ENCODE results near the gene NHS. TPM values are rescaled to one million over a fixed set of nuclear protein-coding genes. Genes with fewer than 3 reads are reported as not detected.
A peak's percentile ranks its signal among the peaks of the same experiment; 100 is the strongest.

NHS gene
- total RNA-seq, 1 experiment from 2014 or later, result 6.2 TPM

DNA sequence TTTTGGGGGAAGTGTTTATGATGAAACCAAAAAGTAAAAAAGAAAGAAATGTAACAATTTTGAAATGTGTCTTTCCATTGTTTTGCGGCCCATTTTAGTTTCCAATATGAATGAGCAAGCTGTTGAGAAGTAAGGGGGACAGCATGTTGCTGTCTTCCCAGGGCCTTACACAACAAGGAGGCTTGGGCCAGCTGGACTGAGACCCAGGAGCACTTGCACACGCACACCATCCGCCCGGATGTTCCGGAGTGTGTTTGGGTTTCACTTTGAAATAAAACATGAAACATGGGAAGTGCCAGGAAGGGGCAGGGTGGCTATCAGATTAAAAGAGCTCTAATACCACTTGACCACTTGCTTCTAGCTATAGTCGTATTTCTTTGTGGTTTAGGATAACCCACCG, 144.4 kb downstream of the NHS start:
- H3K27ac Mint-ChIP-seq (ENCODE audit: low read depth, unreplicated experiment), result no peak overlapping the region
- TF ChIP-seq, protein P1, sequence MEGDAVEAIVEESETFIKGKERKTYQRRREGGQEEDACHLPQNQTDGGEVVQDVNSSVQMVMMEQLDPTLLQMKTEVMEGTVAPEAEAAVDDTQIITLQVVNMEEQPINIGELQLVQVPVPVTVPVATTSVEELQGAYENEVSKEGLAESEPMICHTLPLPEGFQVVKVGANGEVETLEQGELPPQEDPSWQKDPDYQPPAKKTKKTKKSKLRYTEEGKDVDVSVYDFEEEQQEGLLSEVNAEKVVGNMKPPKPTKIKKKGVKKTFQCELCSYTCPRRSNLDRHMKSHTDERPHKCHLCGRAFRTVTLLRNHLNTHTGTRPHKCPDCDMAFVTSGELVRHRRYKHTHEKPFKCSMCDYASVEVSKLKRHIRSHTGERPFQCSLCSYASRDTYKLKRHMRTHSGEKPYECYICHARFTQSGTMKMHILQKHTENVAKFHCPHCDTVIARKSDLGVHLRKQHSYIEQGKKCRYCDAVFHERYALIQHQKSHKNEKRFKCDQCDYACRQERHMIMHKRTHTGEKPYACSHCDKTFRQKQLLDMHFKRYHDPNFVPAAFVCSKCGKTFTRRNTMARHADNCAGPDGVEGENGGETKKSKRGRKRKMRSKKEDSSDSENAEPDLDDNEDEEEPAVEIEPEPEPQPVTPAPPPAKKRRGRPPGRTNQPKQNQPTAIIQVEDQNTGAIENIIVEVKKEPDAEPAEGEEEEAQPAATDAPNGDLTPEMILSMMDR (IDR thresholded peaks at IDR 0.05; ENCODE audit: unreplicated experiment), result no peak
- ChIA-PET CTCF (no interaction called here), POLR2A (interaction anchor here (1.3 kb wide), 1 partner anchor 10 kb away, joined by 3 read pairs; no protein-coding TSS in a partner anchor)
- BruUV-seq (replicated peaks), result no TSS peak
- no peak for DNase-seq (ENCODE audit: unreplicated experiment)
- H3K4me3 Mint-ChIP-seq (ENCODE audit: unreplicated experiment), result no peak overlapping the region
- H3K4me1 Mint-ChIP-seq (ENCODE audit: insufficient read depth, unreplicated experiment), result no peaks in the 10 kb centered on the region
- intact Hi-C loops (cut with micrococcal nuclease), result no loop called here
- no peaks in the 10 kb centered on the region for H3K36me3 Mint-ChIP-seq (ENCODE audit: insufficient read depth, unreplicated experiment)
- no peaks in the 10 kb centered on the region for H3K9me3 Mint-ChIP-seq (ENCODE audit: unreplicated experiment)
- H3K27me3 Mint-ChIP-seq (ENCODE audit: insufficient read depth, unreplicated experiment), result peaks cover 11% of the 10 kb centered on the region

DNA sequence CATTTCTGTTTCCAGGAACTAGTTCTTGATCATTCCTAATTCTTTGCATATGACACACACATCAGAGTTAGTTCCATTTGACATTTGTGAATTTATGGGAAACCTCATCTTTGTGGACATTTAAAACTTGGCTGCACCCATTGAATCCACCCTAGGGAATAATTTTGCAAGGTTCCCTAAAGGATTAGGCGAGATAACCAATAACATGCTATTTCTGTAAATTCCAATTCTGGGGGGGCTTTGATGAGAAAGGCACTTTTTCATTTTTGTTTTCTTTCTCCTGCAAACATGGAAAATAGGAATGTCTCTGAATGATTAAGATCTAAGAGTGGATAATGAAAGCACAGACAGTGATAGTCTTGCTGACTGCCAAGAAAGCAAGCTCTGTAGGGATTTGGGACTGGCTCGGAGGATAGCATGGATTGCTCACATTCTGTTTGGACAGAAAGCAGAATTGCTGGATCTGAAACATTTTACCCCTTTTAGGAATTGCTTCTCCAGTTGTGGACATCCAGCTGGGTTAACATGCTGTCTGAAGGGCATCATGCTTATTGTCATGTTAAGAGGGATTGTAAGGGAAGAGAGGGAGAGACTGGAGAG, 145.1 kb downstream of the NHS start:
- no peaks in the 10 kb centered on the region for H3K9me3 Mint-ChIP-seq (ENCODE audit: unreplicated experiment)
- CTCF ChIA-PET, result no interaction called here
- H3K36me3 Mint-ChIP-seq (ENCODE audit: insufficient read depth, unreplicated experiment), result no peaks in the 10 kb centered on the region
- no TSS peak for BruUV-seq (replicated peaks)
- intact Hi-C loops (cut with micrococcal nuclease), result no loop called here
- POLR2A ChIA-PET, result no interaction called here
- no peak overlapping the region for H3K4me3 Mint-ChIP-seq (ENCODE audit: unreplicated experiment)
- H3K4me1 Mint-ChIP-seq (ENCODE audit: insufficient read depth, unreplicated experiment), result no peaks in the 10 kb centered on the region
- no peak overlapping the region for H3K27ac Mint-ChIP-seq (ENCODE audit: low read depth, unreplicated experiment)
- TF ChIP-seq, protein P1 (IDR thresholded peaks at IDR 0.05; ENCODE audit: unreplicated experiment), result no peak
- DNase-seq (ENCODE audit: unreplicated experiment), result no peak
- H3K27me3 Mint-ChIP-seq (ENCODE audit: insufficient read depth, unreplicated experiment), result peaks cover 11% of the 10 kb centered on the region

DNA sequence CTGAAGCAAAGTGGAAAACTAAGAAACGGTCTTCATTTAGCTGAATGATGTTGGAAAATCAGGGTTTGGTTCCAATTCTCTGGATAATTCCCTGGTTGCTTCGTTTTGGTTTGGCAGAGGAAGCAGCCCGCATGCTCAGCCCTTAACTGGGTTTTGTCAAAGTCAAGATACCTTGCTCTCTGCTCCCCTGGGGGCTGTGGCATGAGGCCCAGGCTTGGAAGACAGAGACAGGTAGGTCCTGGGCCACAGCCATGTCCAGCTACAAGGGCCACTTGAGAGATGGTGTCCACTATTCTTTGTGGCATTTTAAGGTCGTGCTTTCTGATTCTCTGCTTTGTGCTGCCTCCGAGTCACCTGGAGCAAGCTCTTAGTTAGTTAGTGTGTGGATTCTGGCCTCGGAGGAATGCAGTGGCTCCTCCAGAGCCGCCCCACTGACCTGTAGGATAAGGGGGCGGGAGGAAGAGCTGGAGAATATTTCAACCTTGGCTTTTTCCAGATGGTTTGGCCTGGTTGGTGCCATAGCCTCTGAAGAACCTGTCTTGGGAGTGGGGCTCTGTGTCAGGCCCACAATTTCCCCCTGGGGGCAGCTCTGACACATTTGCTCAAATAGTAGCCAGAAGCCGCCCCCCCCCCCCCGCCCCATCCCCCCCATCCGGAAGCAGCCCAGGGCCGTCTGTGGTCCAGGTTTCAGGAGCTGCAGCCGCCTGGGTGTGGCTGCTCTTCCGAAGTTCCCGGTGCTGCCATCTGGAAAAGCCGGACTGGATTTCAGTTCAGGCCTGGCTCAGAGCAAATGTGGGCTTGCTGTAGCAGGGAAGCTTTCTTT, 147.1 kb downstream of the NHS start:
- BruUV-seq (replicated peaks), result no TSS peak
- no peak overlapping the region for H3K27ac Mint-ChIP-seq (ENCODE audit: low read depth, unreplicated experiment)
- no peak overlapping the region for H3K4me3 Mint-ChIP-seq (ENCODE audit: unreplicated experiment)
- TF ChIP-seq, protein P1 (IDR thresholded peaks at IDR 0.05; ENCODE audit: unreplicated experiment), result no peak
- intact Hi-C loops (cut with micrococcal nuclease), result loop anchor here (1.0 kb wide), 1 partner anchor 147 kb away; the partner anchor contains the start of gene NHS
- peak; percentile 56 for DNase-seq (ENCODE audit: unreplicated experiment)
- H3K9me3 Mint-ChIP-seq (ENCODE audit: unreplicated experiment), result no peaks in the 10 kb centered on the region
- H3K27me3 Mint-ChIP-seq (ENCODE audit: insufficient read depth, unreplicated experiment), result peaks cover 23% of the 10 kb centered on the region
- ChIA-PET POLR2A (no interaction called here), CTCF (interaction anchor here (1.4 kb wide), 1 partner anchor 13 kb away, joined by 4 read pairs; no protein-coding TSS in a partner anchor)
- no peaks in the 10 kb centered on the region for H3K36me3 Mint-ChIP-seq (ENCODE audit: insufficient read depth, unreplicated experiment)
- no peaks in the 10 kb centered on the region for H3K4me1 Mint-ChIP-seq (ENCODE audit: insufficient read depth, unreplicated experiment)

DNA sequence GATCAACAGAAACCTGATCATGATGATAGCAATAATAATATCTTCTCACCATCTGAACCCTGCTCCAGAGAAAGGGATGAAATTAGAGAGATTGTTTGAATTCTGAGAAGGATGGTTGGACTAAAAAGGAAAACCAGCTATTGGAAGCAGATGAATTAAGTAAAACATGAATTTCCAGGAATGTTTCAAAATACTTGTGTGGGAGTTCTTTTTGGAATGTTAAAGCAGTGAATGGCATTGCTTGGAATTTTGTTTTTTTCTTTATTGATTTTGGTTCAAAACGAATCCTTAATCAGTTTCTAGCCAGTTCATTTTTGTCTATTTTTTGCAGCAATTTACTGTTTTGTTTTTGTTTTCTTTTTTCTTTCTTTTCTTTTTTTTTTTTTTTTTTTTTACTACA, 150.3 kb downstream of the NHS start:
- no peaks in the 10 kb centered on the region for H3K9me3 Mint-ChIP-seq (ENCODE audit: unreplicated experiment)
- H3K4me3 Mint-ChIP-seq (ENCODE audit: unreplicated experiment), result no peak overlapping the region
- TF ChIP-seq, protein P1 (IDR thresholded peaks at IDR 0.05; ENCODE audit: unreplicated experiment), result no peak
- no TSS peak for BruUV-seq (replicated peaks)
- peaks cover 6% of the 10 kb centered on the region for H3K36me3 Mint-ChIP-seq (ENCODE audit: insufficient read depth, unreplicated experiment)
- DNase-seq (ENCODE audit: unreplicated experiment), result no peak
- H3K27ac Mint-ChIP-seq (ENCODE audit: low read depth, unreplicated experiment), result no peak overlapping the region
- H3K27me3 Mint-ChIP-seq (ENCODE audit: insufficient read depth, unreplicated experiment), result peaks cover 44% of the 10 kb centered on the region
- no peaks in the 10 kb centered on the region for H3K4me1 Mint-ChIP-seq (ENCODE audit: insufficient read depth, unreplicated experiment)
- intact Hi-C loops (cut with micrococcal nuclease), result no loop called here
- ChIA-PET CTCF (interaction anchor here (1.1 to 1.7 kb wide), 2 partner anchors 9 to 10 kb away, joined by 3 to 5 read pairs; no protein-coding TSS in a partner anchor), POLR2A (no interaction called here)
